Vagina (tissue), 2 donors: ENCODE results near the gene EPN2.

Experiments used
- CTCF ChIP-seq, 3 experiments: fragments of 450-650 bp in 2 of 3; fragments of 200-600 bp in 1 of 3; sonication (generic) in 1 of 3; IDR thresholded peaks; one replicate each; pipeline ENCODE4 v1.5.1; 2017 to 2019; ENCODE audit warnings: antibody characterized with exemption in 3 of 3, mild to moderate bottlenecking in 2 of 3, moderate library complexity in 2 of 3
- POLR2AphosphoS5 ChIP-seq, 2 donors: sonication (generic); formaldehyde crosslinking; IDR thresholded peaks; one replicate each; pipeline ENCODE4 v1.9.0; 2017; ENCODE audit warnings: antibody characterized with exemption in 2 of 2, mild to moderate bottlenecking in 2 of 2, low read depth in 1 of 2; ENCODE audit not compliant: insufficient read depth in 1 of 2

GRCh38 chr17:19344311-19345066, 107.3 kb downstream of the EPN2 start:
- TF ChIP-seq CTCF (IDR thresholded peaks at IDR 0.05), result no peak
- no peak for TF ChIP-seq POLR2AphosphoS5 (IDR thresholded peaks at IDR 0.05; ENCODE audit: insufficient read depth in 1 of 2, low read depth in 1 of 2)
